Erythroblast (primary cell): ENCODE results near the gene DLGAP4.

Experiments
- GATA1 ChIP-seq: IDR thresholded peaks from 2 replicates; pipeline ENCODE4 v1.6.1; 2011; ENCODE audit warnings: low read depth, mild to moderate bottlenecking, control low read depth, low read length, moderate library complexity
- POLR2A ChIP-seq: IDR thresholded peaks from 2 replicates; pipeline ENCODE4 v1.6.1; 2011; ENCODE audit warnings: mild to moderate bottlenecking, low read length

- TF ChIP-seq POLR2A (no peak), GATA1 (no peak)
These were observed 213.0 kb downstream of the DLGAP4 start for GRCh38 chr20:36519012-36519719.
